Stimulated activated CD4-positive, alpha-beta T cell treated with anti-CD3 and anti-CD28 coated beads, Interleukin-12 subunit alpha, Interleukin-12 subunit beta, amount 100 ng/mL, for 4 hours (primary cell): ENCODE data around the gene PHGDH.
"Not testable (repeated sequence)": the region's sequence is repeated elsewhere in the genome, so short reads cannot be mapped to it uniquely, and the experiment has no call there.

Source experiments
- DNase-seq: peaks from one replicate; pipeline ENCODE4 v3.0.0-alpha.2; 2020

The PHGDH gene

DNA sequence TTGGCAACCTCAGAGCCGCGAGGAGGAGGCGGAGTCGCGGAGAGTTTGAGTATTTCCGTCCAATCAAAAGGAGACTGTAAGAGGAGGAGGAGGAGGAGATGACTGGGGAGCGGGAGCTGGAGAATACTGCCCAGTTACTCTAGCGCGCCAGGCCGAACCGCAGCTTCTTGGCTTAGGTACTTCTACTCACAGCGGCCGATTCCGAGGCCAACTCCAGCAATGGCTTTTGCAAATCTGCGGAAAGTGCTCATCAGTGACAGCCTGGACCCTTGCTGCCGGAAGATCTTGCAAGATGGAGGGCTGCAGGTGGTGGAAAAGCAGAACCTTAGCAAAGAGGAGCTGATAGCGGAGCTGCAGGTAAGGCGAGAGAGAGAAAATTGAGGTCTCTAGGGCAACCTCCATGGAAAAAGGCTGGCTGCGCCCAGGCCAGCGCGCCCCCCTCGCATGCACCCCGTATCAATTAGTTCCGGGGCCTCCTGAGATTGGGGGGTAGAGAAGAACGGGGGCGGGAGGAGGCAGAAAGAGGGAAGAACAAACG, at the start of gene PHGDH:
PHGDH (plus strand) TSS at position 131 of the 538 bp plus-strand sequence; CDS start at position 220, 89 bp downstream.
- DNase-seq: peak; percentile 24

DNA sequence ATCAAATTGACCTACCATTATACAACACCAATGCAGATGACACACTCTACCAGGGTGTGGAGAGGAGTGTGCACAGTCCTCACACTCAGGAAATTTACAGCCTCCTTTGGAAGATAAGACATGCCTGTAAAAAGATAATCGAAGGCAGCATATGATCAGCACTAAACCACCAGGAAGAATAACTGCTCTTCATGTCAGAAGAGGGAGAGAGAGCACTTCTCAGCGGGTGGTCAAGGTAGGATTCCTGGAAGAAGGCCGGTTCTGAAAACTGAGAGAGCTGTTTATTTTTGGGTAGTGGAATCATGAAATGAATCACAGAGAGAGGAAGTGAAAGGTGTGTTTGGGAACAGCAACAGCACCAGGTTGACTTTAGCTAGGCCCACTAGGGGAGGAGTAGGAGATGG, 49.7 kb upstream of the PHGDH start:
- no peak for DNase-seq

DNA sequence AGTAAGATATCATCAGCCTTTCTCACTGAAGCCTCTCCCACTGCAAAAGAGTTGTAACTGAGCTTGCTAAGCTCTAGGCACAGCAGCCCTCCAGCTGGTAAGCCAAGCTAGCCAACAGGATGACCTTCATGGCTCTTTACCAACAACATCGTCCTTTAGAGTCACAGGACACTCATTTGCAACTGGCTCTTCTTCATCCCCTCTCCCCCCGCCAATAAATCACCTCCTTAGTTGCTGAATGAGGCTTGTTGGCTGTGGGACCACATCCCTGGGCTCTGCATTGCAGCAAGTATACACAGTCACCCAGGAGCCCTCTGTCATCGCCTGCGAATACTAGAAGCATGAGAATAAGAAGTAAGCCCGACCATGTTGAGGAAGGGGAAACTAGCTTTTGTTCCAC, 47.7 kb upstream of the PHGDH start:
- DNase-seq: no peak

DNA sequence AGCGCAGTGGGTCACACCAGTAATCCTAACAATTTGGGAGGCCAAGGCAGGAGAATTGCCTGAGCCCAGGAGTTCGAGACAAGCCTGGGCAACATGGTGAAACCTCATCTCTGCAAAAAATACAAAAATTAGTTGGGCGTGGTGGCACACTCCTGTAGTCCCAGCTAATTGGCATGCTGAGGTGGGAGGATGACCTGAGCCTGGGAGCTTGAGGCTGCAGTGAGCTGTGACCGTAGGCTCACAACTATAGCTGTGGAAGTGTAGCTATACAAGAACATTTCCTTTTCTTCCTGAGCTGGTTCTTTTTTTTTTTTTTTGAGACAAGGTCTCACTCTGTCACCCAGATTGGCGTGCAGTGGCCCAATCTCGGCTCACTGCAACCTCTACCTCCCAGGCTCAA, 44.6 kb upstream of the PHGDH start:
- DNase-seq: no peak

DNA sequence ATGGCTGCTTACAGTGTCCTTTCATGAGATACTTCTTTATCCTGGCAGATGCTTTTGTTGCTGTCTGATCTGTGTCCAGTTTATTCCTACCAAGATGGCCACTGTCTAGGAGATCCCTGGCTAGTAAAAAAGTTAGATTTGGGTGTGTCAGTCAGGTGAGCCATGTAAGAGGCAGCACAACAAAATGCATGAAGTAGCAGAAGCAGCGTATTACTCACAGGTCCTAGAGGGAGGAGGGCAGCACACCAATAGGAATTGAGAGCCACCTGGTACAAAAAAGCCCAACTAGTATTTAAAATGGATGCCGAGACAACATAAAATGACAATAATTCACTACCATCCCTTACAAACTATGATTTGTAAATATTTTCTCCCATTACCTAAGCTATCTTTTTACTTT, 40.8 kb upstream of the PHGDH start:
- DNase-seq: no peak

DNA sequence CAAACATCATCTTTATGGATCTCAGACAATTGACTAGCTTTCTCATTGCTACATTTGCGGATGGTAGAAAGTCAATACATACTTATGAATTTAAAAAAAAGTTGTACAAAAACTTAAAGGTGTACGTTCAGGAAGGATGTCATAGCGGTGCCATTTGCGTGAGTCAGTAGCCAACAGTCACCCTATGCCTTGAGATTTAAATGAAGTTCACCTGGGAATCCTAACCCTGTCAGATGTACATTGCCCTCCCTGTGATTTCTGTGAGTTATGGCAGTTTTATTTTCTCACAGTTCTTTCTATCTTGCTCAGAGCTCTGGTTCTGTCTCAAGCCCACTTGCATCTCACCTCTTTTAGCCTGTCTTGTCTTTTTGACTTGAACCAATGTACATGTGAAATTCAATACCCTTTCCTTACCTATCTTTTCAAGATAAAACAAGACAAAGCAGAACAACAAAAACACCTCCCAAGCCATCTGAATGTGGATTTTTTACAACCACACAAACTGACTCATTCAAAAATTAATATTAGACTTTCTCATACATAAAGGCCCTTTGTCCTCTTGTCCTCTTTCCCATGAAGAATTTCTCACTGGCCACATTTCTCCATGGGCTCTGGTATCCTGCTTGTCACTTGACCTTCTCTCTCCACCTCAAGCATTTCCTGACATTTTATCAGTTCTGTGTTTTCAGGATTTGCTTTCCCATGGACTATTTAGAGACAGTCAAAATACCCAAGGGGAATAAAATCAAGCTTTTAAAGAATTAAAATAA, 38.4 kb upstream of the PHGDH start:
- DNase-seq: no peak

DNA sequence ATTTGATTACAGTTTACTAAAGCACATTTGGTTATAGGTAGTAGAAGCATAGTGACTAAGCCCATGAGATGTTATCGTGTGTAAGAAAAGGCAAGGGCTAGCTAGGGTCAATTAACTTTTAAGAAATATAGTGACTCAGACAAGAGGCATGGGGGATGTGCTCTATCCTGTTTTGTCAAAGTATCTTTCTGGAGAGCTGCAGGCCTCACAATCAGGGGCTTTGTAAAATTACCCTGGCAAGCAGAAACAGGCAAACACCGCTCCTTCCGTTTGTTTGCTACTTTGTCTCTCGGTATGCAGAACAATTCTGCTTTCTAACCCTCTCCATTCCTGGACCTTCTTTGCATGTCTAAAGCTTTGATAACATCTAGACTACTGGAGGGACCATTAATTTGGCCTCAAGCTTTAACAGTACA, 37.6 kb upstream of the PHGDH start:
- no peak for DNase-seq

DNA sequence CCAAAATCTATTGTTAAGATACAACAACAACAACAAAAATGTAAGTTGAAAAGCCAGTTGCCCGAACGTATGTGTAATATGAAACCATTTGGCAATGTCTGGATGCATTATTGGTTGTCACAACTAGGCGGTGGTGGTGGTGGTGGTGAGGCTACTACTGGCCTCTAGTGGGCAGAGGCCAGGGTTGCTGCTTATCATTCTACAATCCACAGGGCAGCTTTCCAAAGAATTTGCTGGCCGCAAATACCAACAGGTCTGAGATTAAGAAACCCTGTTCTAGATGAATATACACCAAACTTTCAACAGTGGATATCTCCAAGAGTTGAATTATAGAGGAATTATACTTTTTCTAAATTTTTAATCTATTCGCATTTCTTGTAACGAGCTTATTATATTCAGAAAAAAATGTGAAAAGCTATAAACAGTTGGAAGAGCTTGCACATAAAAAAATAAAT, 36.9 kb upstream of the PHGDH start:
- no peak for DNase-seq

DNA sequence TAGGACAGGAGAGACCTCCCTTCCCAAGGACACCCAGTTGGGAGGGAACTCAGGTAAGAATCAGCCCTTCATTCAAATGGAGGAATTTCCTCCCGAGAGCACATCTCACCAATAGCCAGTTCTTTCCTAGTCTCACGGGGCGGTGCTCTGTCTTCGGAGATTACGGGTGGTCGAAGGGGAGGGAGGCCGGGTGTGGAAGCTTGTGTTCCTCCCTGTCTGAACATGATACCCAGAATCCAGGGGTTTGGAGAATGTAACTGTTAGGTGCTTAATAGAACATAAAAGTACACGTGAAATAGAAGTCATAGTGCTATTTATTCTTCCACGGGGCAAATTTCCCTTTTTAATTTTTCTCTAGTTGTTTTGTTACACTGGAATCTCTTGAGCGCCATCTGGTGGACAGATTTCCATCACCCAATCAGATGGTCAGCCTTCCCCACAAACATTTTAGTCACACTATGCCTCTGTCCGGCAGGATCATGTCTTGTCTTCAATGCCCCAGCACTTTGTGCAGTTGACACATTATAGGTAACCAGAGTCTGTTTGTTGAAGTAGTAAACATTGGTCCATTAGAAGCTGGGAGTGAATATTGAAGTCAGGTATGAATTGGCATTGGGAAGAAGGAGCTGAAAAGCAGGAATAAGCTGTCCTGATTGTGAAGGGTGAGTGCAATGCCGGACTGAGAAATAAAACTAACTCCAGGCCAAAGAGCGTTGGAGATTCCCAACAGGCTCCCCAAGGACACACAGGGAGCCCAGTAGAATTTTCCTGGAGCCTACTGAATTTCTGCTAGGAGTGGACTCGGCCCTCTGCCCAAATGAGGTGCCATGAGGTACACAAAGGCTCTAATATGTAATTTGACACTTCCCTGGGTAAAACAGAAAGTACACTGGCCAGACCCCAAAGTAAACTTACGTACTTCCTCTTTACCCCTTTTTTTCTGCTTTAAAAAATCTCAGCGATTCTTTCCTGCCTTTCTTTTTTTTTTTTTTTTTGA, 36.1 kb upstream of the PHGDH start:
- peak; percentile 52 for DNase-seq

DNA sequence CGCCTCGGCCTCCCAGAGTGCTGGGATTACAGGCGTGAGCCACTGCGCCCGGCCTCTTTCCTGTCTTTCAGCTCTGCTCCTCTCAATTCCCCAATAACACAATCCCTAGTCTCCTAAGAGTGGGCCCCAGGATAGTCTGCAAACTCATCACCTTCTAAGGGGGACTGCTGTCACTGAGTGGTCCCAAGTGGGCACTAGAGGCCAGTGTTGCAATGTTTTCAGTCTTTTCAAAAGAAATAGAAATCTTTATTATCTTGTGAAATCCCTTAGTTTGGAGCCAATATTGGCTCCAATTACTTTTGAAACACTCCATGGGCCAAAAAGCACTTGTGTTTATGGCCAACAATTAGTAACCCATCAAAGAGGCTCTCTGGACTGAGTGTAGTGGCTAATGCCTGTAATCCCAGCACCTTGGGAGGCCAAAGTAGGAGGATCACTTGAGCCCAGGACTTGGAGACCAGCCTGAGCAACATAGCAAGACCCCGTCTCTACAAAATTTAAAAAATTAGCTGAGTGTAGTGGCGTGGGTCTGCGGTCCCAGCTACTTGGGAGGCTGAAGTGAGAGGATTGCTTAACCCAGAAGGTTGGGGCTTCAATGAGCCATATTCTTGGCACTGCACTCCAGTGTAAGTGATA, 35.0 kb upstream of the PHGDH start:
- DNase-seq: no peak

DNA sequence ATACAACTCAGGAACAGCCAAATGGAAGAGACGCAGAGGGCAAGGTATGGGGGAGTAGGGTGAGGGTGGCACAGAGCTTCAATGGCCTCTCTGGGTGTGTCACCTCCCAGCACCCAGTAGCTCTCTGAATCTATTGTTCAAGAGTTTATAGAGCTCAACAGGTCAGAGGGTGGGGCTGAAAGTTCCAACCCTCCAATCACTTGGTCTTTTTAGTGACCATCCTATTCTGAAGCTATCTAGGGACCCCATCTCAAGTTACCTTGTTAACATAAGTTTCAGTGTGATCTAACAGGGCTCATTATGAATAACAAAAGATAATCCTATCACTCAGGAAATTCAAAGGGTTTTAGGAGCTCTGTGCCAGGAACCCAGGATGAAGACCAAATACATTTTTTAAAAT, 32.5 kb upstream of the PHGDH start:
- DNase-seq: no peak

DNA sequence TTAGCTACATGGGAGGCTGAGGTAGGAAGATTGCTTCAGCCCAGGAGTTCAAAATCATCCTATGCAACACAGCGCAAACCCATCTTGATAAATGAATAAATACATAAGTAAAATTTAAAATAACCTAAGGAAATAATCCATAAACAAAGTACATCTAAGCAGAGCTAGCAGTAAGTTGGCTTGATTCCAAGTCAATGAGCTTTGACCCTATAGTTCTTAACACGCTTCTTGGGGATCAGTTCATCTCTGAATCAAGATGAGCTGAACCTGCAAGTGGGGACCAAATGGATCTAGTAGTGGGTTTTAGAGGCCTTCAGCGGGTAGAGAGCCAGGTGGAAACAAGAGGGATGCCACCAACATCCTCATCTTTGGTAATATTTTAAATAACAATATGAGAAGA, 31.5 kb upstream of the PHGDH start:
- no peak for DNase-seq

DNA sequence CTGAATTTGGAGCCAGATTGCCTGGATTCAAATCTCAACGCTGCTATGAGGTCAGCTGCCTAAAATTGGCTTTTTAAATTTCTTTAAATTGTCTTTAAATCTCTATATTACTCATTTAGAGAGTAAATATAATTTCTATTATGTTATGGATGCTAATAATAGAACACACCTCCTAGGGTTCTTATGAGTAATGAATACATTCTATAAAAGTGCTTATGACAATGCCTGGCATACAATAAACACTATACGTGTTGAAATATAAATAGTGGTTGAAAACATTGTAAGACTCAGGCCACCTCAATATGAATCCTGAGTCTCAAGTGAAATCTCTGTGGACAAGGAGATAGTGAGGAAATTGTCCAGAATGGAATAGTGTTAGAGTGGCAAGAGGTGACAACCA, 31.0 kb upstream of the PHGDH start:
- DNase-seq: no peak

DNA sequence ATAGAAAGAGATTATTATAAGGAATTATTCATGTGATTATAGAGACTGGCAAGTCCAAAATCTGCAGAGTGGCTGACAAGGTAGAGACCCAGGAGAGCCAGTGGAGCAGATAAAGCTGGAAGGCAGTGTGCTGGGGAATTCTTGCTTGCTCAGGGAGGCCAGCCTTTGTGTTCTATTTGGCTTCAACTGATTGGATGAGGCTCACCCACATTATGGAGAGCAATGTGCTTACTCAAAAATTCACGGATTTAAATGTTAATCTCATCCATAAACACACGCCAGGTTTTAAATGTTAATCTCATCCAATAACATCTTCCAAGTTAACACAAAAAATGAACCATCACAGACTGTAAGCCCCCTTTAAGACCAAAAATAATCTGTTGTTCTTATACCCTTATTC, 30.2 kb upstream of the PHGDH start:
- no peak for DNase-seq

DNA sequence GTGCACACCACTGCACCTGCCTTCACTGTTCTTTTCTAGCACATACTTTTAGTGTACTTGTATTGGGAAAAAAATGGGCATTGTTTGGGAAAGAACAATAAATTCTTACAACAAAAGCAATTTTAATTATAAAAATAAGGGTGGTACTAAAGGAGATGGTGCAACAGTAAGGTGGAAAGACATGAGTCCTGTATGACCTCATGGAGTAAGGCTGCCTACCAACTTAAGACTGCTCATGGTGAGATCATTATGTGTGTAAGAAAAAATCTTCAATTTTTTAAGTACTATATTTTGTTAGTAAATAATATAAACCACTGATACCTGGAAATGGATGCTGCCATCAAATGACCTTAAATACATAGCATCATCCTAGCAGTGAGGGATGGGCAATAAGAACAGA, 29.6 kb upstream of the PHGDH start:
- no peak for DNase-seq

DNA sequence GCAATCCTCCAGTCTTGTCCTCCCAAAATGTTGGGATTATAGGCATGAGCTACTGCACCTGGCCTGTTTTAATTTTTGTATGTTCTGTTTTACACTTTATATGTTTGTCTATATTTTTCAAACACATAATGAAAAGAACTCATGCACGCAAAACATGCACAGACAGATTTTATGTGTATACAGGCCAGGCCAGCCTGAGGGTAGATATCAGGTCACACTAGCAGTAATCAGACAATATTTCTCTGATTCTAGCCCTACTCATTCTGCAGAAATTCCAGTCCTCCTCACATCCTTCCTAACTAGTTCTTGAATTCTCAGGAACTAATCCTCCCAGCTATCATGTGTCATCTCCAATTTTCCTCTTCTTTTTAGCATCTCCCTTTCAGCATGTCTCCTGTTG, 27.8 kb upstream of the PHGDH start:
- no peak for DNase-seq

DNA sequence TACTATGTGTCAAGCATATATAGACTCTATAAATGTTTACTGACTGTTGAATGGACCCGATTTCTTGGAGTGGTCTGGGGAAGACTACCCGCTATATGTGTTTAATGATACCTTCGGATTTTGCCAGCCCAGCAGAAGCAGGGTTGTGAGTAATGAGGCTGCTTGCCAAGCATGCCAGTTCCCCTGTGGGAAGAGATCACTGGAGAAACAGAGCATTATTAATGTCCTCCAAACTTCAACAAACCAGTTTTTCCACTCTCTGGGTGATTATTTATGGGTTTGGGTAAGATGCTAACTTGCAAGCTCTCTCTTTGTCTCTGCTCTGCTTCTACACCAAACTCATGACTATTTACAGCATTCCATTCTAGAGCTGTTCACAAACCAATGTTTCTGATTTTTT, 25.1 kb upstream of the PHGDH start:
- no peak for DNase-seq

DNA sequence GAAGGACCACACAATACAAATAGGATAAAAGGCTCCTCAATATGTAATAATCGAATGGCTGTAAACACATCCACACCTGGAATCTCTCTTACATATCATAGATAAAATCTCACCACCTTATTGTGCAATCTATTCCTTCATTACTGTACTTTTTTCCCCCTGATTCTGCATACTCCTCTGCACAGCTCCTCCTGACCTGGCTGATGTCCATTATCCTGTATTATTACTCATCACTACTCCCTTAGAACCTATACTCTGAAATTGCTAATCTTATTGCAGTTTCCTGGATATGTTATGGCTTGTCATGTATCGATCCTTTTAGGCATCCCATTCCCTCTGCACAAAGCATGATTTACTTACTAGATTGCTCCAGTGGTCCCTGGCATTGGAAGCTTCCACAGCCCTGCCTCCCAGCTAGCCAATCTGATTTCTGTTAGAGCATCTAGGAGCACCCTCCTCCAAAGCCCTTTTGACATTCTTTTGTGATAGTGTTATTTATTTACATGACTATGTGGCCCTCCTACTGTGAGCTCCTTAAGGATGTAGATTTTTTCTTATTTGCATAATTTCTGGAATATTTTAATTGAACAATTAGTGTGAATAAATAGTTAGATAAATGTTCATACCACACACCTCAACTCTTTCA, 24.2 kb upstream of the PHGDH start:
- DNase-seq: no peak

DNA sequence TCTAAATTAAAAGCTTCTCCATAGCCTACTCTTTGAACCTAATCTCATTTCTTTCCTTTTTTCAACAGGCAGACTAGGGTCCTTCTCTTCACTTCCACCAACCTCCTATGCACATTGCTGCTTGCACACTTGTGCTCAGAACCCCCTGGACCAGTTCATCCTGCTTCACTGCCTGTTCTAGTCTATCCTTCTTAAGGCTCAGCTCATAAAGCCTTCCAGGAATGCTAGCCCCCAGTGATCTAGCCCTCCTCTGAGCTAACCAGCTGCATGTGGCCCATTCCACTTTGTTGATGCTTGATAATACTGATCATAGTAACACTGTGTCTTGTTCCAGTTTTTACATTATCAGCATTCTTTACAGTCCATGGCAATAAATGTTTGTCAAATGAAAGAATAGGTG, 22.9 kb upstream of the PHGDH start:
- no peak for DNase-seq

DNA sequence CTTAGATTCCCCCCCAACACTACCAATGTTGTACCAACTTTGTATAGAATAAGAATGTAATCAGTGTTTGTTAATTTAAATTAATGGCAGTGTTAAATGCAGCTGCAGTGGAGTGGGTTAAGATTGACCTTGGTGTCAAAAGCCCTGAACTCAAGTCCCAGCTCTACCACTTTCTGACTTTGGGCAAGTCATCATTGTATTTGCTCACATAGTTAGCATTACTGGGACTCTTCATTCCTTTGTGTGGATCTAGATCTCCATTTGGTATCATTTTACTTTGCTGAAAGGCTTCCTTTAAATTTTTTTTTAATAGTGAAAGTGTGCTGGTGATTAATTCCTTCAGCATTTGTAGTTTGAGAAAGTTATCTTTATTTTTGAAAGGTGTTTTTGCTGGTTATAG, 22.2 kb upstream of the PHGDH start:
- no peak for DNase-seq

DNA sequence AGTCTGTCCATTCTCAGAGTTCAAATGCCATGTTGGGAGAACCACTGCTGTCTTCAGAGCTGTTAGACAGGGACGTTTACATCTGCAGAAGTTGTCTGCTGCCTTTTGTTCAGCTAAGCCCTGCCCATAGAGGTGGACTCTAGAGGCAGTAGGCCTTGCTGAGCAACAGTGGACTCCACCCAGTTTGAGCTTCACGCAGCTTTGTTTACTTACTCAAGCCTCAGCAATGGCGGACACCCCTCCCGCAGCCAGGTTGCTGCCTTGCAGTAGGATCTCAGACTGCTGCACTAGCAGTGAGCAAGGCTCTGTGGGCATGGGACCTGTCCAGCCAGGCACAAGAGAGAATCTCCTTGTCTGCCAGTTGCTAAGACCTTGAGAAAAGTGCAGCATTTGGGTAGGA, 14.9 kb upstream of the PHGDH start:
- not testable (repeated sequence) for DNase-seq

DNA sequence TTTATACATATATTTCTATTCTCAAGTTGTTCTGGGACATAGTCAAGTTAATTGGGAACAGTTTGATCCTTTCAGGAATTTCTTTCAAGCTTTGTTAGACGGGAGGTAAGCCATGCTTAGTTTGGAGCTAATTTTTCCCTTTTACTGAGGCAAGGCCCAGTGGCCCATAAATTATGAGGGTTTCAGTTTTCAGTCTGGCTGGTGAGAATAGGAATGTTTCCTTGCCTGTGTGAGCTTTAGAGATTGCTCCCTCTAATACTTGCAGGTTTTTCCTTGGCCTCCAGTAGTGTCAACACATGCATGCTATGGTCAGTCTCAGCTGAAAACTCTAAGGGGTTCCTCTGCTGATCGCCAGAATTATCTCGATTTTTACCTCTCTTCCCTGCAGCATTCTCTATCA, 14.1 kb upstream of the PHGDH start:
- DNase-seq: no peak

DNA sequence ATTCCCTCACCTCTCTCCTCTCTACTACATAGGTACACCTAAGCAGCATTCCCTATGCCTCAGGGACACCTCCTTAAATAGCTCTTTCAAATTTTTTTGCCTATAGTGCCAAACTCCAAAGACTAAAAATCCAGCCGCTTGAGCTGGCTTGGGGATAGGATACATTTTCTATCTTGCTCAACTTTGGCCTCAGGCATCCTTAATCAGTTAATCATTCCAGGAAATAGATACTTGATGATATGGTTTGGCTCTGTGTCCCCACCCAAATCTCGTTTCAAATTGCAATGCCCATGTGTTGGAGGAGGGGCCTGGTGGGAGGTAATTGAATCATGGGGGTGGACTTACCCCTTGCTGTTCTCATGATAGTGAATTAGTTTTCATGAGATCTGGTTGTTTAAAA, 11.4 kb upstream of the PHGDH start:
- DNase-seq: no peak
